Endothelial cell of umbilical vein (primary cell): Measurements from ENCODE around the gene SH3PXD2A.

ENCODE experiments used
- CTCF ChIP-seq, 2 donors: IDR thresholded peaks; 1 replicate in 1 of 2; 2 replicates in 1 of 2; pipeline ENCODE4 v1.5.1; 2011; ENCODE audit warnings: low read length in 2 of 2, mild to moderate bottlenecking in 2 of 2, moderate library complexity in 2 of 2, control low read depth in 1 of 2, inconsistent platforms in 1 of 2, low read depth in 1 of 2; ENCODE audit not compliant: insufficient read depth in 1 of 2; ENCODE audit errors: extremely low read depth in 1 of 2
- EZH2 ChIP-seq: IDR thresholded peaks from 2 replicates; pipeline ENCODE4 v1.6.1; 2012; ENCODE audit warnings: borderline replicate concordance, low read depth, mild to moderate bottlenecking, moderate library complexity, low read length, inconsistent platforms; ENCODE audit not compliant: severe bottlenecking
- FOS ChIP-seq: IDR thresholded peaks from 2 replicates; pipeline ENCODE4 v1.6.1; 2011; ENCODE audit warnings: mild to moderate bottlenecking, low read length, moderate library complexity, borderline replicate concordance; ENCODE audit not compliant: insufficient read depth
- GATA2 ChIP-seq: IDR thresholded peaks from 2 replicates; pipeline ENCODE4 v1.7.0; 2011; ENCODE audit warnings: low read depth, mild to moderate bottlenecking, moderate library complexity, mixed read lengths, low read length; ENCODE audit not compliant: insufficient read length, insufficient read depth
- JUN ChIP-seq: IDR thresholded peaks from 2 replicates; pipeline ENCODE4 v1.6.1; 2011; ENCODE audit warnings: borderline replicate concordance, low read depth; ENCODE audit not compliant: insufficient read length, insufficient read depth
- MAX ChIP-seq: IDR thresholded peaks from 2 replicates; pipeline ENCODE4 v1.6.1; 2011; ENCODE audit not compliant: insufficient read depth, insufficient read length
- MYC ChIP-seq: IDR thresholded peaks from one replicate; pipeline ENCODE4 v1.6.1; 2011; ENCODE audit warnings: mild to moderate bottlenecking, low read depth, low read length
- POLR2A ChIP-seq: IDR thresholded peaks from 2 replicates; pipeline ENCODE4 v1.6.1; 2012; ENCODE audit warnings: low read depth, mild to moderate bottlenecking, control low read depth, low read length
- POLR2AphosphoS5 ChIP-seq: IDR thresholded peaks from 2 replicates; pipeline ENCODE4 v1.6.1; 2012; ENCODE audit warnings: low read depth, mild to moderate bottlenecking, control low read depth, low read length, moderate library complexity; ENCODE audit not compliant: insufficient read depth

GRCh38 chr10:103621783-103622125, 233.6 kb downstream of the SH3PXD2A start:
- TF ChIP-seq CTCF (IDR thresholded peaks at IDR 0.05; ENCODE audit: extremely low read depth in 1 of 2, insufficient read depth in 1 of 2, low read depth in 1 of 2, low read length in 2 of 2) (no peak), POLR2A (no peak), JUN (no peak), POLR2AphosphoS5 (no peak), EZH2 (no peak), GATA2 (no peak), MAX (no peak), MYC (no peak), FOS (no peak)
